Measurements from ENCODE around the gene TEX36. TPM values are rescaled to one million over a fixed set of nuclear protein-coding genes. Genes with fewer than 3 reads are reported as not detected.
"Not testable (repeated sequence)": the region's sequence is repeated elsewhere in the genome, so short reads cannot be mapped to it uniquely, and the experiment has no call there.

Gene TEX36
- total RNA-seq, 1 experiment from 2014 or later = not detected

GRCh38 chr10:125656523-125656922 is 26.4 kb downstream of the TEX36 start:
- no peaks in the 10 kb centered on the region for H3K9me3 ChIP-seq (ENCODE audit: low read length)
- no peak for DNase-seq
- H3K9ac ChIP-seq (ENCODE audit: low read length) = no peak overlapping the region
- H2AFZ ChIP-seq (ENCODE audit: low read length) = no peak overlapping the region
- no peaks in the 10 kb centered on the region for H3K79me2 ChIP-seq (ENCODE audit: low read length)
- H4K20me1 ChIP-seq (ENCODE audit: insufficient read depth, low read depth, low read length) = no peaks in the 10 kb centered on the region
- H3K27me3 ChIP-seq (ENCODE audit: low read length) = no peaks in the 10 kb centered on the region
- no peak overlapping the region for H3K4me3 ChIP-seq (ENCODE audit: low read length)
- no peak overlapping the region for H3K27ac ChIP-seq (ENCODE audit: low read length)
- no peaks in the 10 kb centered on the region for H3K9me2 ChIP-seq (replicated peaks; ENCODE audit: insufficient read depth, low read length)
- no peaks in the 10 kb centered on the region for H3K36me3 ChIP-seq (ENCODE audit: insufficient read depth, low read length)
- no peak overlapping the region for H3K4me2 ChIP-seq (ENCODE audit: low read depth, low read length, poor library complexity, severe bottlenecking)
- H3K4me1 ChIP-seq (ENCODE audit: low read length) = no peaks in the 10 kb centered on the region

- H3K4me1 ChIP-seq (ENCODE audit: low read length); H3K9me2 ChIP-seq (replicated peaks; ENCODE audit: insufficient read depth, low read length); H3K9ac ChIP-seq (ENCODE audit: low read length); H3K36me3 ChIP-seq (ENCODE audit: insufficient read depth, low read length); H3K9me3 ChIP-seq (ENCODE audit: low read length); H4K20me1 ChIP-seq (ENCODE audit: insufficient read depth, low read depth, low read length); H3K79me2 ChIP-seq (ENCODE audit: low read length); DNase-seq; H3K4me3 ChIP-seq (ENCODE audit: low read length); H3K27ac ChIP-seq (ENCODE audit: low read length); H3K4me2 ChIP-seq (ENCODE audit: low read depth, low read length, poor library complexity, severe bottlenecking); H2AFZ ChIP-seq (ENCODE audit: low read length); H3K27me3 ChIP-seq (ENCODE audit: low read length): not testable (repeated sequence)
Measured at GRCh38 chr10:125653113-125653512, 29.9 kb downstream of the TEX36 start.

- H4K20me1 ChIP-seq (ENCODE audit: insufficient read depth, low read depth, low read length) = no peaks in the 10 kb centered on the region
- no peaks in the 10 kb centered on the region for H3K9me2 ChIP-seq (replicated peaks; ENCODE audit: insufficient read depth, low read length)
- no peak for DNase-seq
- no peaks in the 10 kb centered on the region for H3K36me3 ChIP-seq (ENCODE audit: insufficient read depth, low read length)
- no peaks in the 10 kb centered on the region for H3K9me3 ChIP-seq (ENCODE audit: low read length)
- no peak overlapping the region for H3K4me3 ChIP-seq (ENCODE audit: low read length)
- H3K27ac ChIP-seq (ENCODE audit: low read length) = no peak overlapping the region
- H3K4me1 ChIP-seq (ENCODE audit: low read length) = no peaks in the 10 kb centered on the region
- H3K4me2 ChIP-seq (ENCODE audit: low read depth, low read length, poor library complexity, severe bottlenecking) = no peak overlapping the region
- H3K9ac ChIP-seq (ENCODE audit: low read length) = no peak overlapping the region
- no peaks in the 10 kb centered on the region for H3K27me3 ChIP-seq (ENCODE audit: low read length)
- H3K79me2 ChIP-seq (ENCODE audit: low read length) = no peaks in the 10 kb centered on the region
- no peak overlapping the region for H2AFZ ChIP-seq (ENCODE audit: low read length)
Measured at GRCh38 chr10:125646311-125646710, 36.7 kb downstream of the TEX36 start.

- Histone ChIP-seq H3K4me3 (ENCODE audit: low read length) (no peak overlapping the region), H3K4me2 (ENCODE audit: low read depth, low read length, poor library complexity, severe bottlenecking) (no peak overlapping the region), H3K9me2 (replicated peaks; ENCODE audit: insufficient read depth, low read length) (no peaks in the 10 kb centered on the region), H3K27me3 (ENCODE audit: low read length) (no peaks in the 10 kb centered on the region), H3K27ac (ENCODE audit: low read length) (no peak overlapping the region), H4K20me1 (ENCODE audit: insufficient read depth, low read depth, low read length) (no peaks in the 10 kb centered on the region), H3K9me3 (ENCODE audit: low read length) (no peaks in the 10 kb centered on the region), H2AFZ (ENCODE audit: low read length) (no peak overlapping the region), H3K4me1 (ENCODE audit: low read length) (no peaks in the 10 kb centered on the region), H3K9ac (ENCODE audit: low read length) (no peak overlapping the region), H3K36me3 (ENCODE audit: insufficient read depth, low read length) (no peaks in the 10 kb centered on the region), H3K79me2 (ENCODE audit: low read length) (no peaks in the 10 kb centered on the region)
- no peak for DNase-seq
Measured at GRCh38 chr10:125641398-125641797, 41.6 kb downstream of the TEX36 start.

- Histone ChIP-seq H3K4me3 (ENCODE audit: low read length) (no peak overlapping the region), H3K4me1 (ENCODE audit: low read length) (no peaks in the 10 kb centered on the region), H3K9ac (ENCODE audit: low read length) (no peak overlapping the region), H3K27me3 (ENCODE audit: low read length) (no peaks in the 10 kb centered on the region), H3K79me2 (ENCODE audit: low read length) (no peaks in the 10 kb centered on the region), H3K27ac (ENCODE audit: low read length) (no peak overlapping the region), H3K4me2 (ENCODE audit: low read depth, low read length, poor library complexity, severe bottlenecking) (no peak overlapping the region), H4K20me1 (ENCODE audit: insufficient read depth, low read depth, low read length) (no peaks in the 10 kb centered on the region), H3K9me3 (ENCODE audit: low read length) (no peaks in the 10 kb centered on the region), H2AFZ (ENCODE audit: low read length) (no peak overlapping the region), H3K36me3 (ENCODE audit: insufficient read depth, low read length) (no peaks in the 10 kb centered on the region), H3K9me2 (replicated peaks; ENCODE audit: insufficient read depth, low read length) (no peaks in the 10 kb centered on the region)
- DNase-seq = no peak
Measured at GRCh38 chr10:125640653-125641052, 42.3 kb downstream of the TEX36 start.

- Histone ChIP-seq H3K4me1 (ENCODE audit: low read length) (no peaks in the 10 kb centered on the region), H3K9me3 (ENCODE audit: low read length) (no peaks in the 10 kb centered on the region), H3K4me2 (ENCODE audit: low read depth, low read length, poor library complexity, severe bottlenecking) (no peak overlapping the region), H3K79me2 (ENCODE audit: low read length) (no peaks in the 10 kb centered on the region), H3K9me2 (replicated peaks; ENCODE audit: insufficient read depth, low read length) (no peaks in the 10 kb centered on the region), H4K20me1 (ENCODE audit: insufficient read depth, low read depth, low read length) (no peaks in the 10 kb centered on the region), H3K27ac (ENCODE audit: low read length) (no peak overlapping the region), H3K9ac (ENCODE audit: low read length) (no peak overlapping the region), H3K27me3 (ENCODE audit: low read length) (no peaks in the 10 kb centered on the region), H3K36me3 (ENCODE audit: insufficient read depth, low read length) (no peaks in the 10 kb centered on the region), H2AFZ (ENCODE audit: low read length) (no peak overlapping the region), H3K4me3 (ENCODE audit: low read length) (no peak overlapping the region)
- no peak for DNase-seq
Measured at GRCh38 chr10:125639846-125640245, 43.1 kb downstream of the TEX36 start.

GRCh38 chr10:125638555-125638954 is 44.4 kb downstream of the TEX36 start:
- Histone ChIP-seq H2AFZ (ENCODE audit: low read length) (no peak overlapping the region), H3K27ac (ENCODE audit: low read length) (no peak overlapping the region), H4K20me1 (ENCODE audit: insufficient read depth, low read depth, low read length) (no peaks in the 10 kb centered on the region), H3K9me3 (ENCODE audit: low read length) (no peaks in the 10 kb centered on the region), H3K4me3 (ENCODE audit: low read length) (no peak overlapping the region), H3K4me1 (ENCODE audit: low read length) (no peaks in the 10 kb centered on the region), H3K4me2 (ENCODE audit: low read depth, low read length, poor library complexity, severe bottlenecking) (no peak overlapping the region), H3K36me3 (ENCODE audit: insufficient read depth, low read length) (no peaks in the 10 kb centered on the region), H3K27me3 (ENCODE audit: low read length) (no peaks in the 10 kb centered on the region), H3K9ac (ENCODE audit: low read length) (no peak overlapping the region), H3K79me2 (ENCODE audit: low read length) (no peaks in the 10 kb centered on the region), H3K9me2 (replicated peaks; ENCODE audit: insufficient read depth, low read length) (no peaks in the 10 kb centered on the region)
- DNase-seq = no peak

GRCh38 chr10:125637496-125637895 is 45.5 kb downstream of the TEX36 start:
- H3K27me3 ChIP-seq (ENCODE audit: low read length) = no peaks in the 10 kb centered on the region
- H4K20me1 ChIP-seq (ENCODE audit: insufficient read depth, low read depth, low read length) = no peaks in the 10 kb centered on the region
- H3K4me1 ChIP-seq (ENCODE audit: low read length) = no peaks in the 10 kb centered on the region
- no peak overlapping the region for H3K27ac ChIP-seq (ENCODE audit: low read length)
- no peaks in the 10 kb centered on the region for H3K36me3 ChIP-seq (ENCODE audit: insufficient read depth, low read length)
- H3K9ac ChIP-seq (ENCODE audit: low read length) = no peak overlapping the region
- no peak overlapping the region for H3K4me2 ChIP-seq (ENCODE audit: low read depth, low read length, poor library complexity, severe bottlenecking)
- no peak for DNase-seq
- H3K9me3 ChIP-seq (ENCODE audit: low read length) = no peaks in the 10 kb centered on the region
- H3K4me3 ChIP-seq (ENCODE audit: low read length) = no peak overlapping the region
- no peak overlapping the region for H2AFZ ChIP-seq (ENCODE audit: low read length)
- no peaks in the 10 kb centered on the region for H3K79me2 ChIP-seq (ENCODE audit: low read length)
- no peaks in the 10 kb centered on the region for H3K9me2 ChIP-seq (replicated peaks; ENCODE audit: insufficient read depth, low read length)

- H3K27ac ChIP-seq (ENCODE audit: low read length) = no peak overlapping the region
- no peak overlapping the region for H2AFZ ChIP-seq (ENCODE audit: low read length)
- DNase-seq = no peak
- no peak overlapping the region for H3K4me2 ChIP-seq (ENCODE audit: low read depth, low read length, poor library complexity, severe bottlenecking)
- no peaks in the 10 kb centered on the region for H3K9me3 ChIP-seq (ENCODE audit: low read length)
- no peak overlapping the region for H3K9ac ChIP-seq (ENCODE audit: low read length)
- H3K36me3 ChIP-seq (ENCODE audit: insufficient read depth, low read length) = no peaks in the 10 kb centered on the region
- no peaks in the 10 kb centered on the region for H3K79me2 ChIP-seq (ENCODE audit: low read length)
- H3K27me3 ChIP-seq (ENCODE audit: low read length) = no peaks in the 10 kb centered on the region
- no peaks in the 10 kb centered on the region for H4K20me1 ChIP-seq (ENCODE audit: insufficient read depth, low read depth, low read length)
- no peak overlapping the region for H3K4me3 ChIP-seq (ENCODE audit: low read length)
- H3K9me2 ChIP-seq (replicated peaks; ENCODE audit: insufficient read depth, low read length) = no peaks in the 10 kb centered on the region
- H3K4me1 ChIP-seq (ENCODE audit: low read length) = no peaks in the 10 kb centered on the region
Measured at GRCh38 chr10:125634606-125635005, 48.4 kb downstream of the TEX36 start.

Data from Karpas-422 (cell line).